ENCODE data around the gene HEPH.

HEPH gene

GRCh38 chrX:66167431-66167830, 3.4 kb downstream of the HEPH start:
- TF ChIP-seq CTCF (IDR thresholded peaks at IDR 0.05; ENCODE audit: insufficient read depth, low read depth, low read length, missing control alignments) = no peak
- DNase-seq (ENCODE audit: low read depth) = no peak
- H3K4me3 ChIP-seq (ENCODE audit: low read depth, low read length) = no peak overlapping the region

GRCh38 chrX:66176134-66176533, 12.1 kb downstream of the HEPH start:
- TF ChIP-seq CTCF (IDR thresholded peaks at IDR 0.05; ENCODE audit: insufficient read depth, low read depth, low read length, missing control alignments) = no peak
- DNase-seq (ENCODE audit: low read depth) = no peak
- no peak overlapping the region for H3K4me3 ChIP-seq (ENCODE audit: low read depth, low read length)

GRCh38 chrX:66191563-66191962, 27.5 kb downstream of the HEPH start:
- H3K4me3 ChIP-seq (ENCODE audit: low read depth, low read length) = no peak overlapping the region
- no peak for TF ChIP-seq CTCF (IDR thresholded peaks at IDR 0.05; ENCODE audit: insufficient read depth, low read depth, low read length, missing control alignments)
- no peak for DNase-seq (ENCODE audit: low read depth)

GRCh38 chrX:66193821-66194220, 29.8 kb downstream of the HEPH start:
- no peak for TF ChIP-seq CTCF (IDR thresholded peaks at IDR 0.05; ENCODE audit: insufficient read depth, low read depth, low read length, missing control alignments)

GRCh38 chrX:66200050-66200664, 36.1 kb downstream of the HEPH start:
- H3K4me3 ChIP-seq (ENCODE audit: low read depth, low read length) = no peak overlapping the region
- no peak for TF ChIP-seq CTCF (IDR thresholded peaks at IDR 0.05; ENCODE audit: insufficient read depth, low read depth, low read length, missing control alignments)
- DNase-seq (ENCODE audit: low read depth) = peak; percentile 17

More at GRCh38 chrX:66193821-66194220, 29.8 kb downstream of the HEPH start:
- no peak for DNase-seq (ENCODE audit: low read depth)
- H3K4me3 ChIP-seq (ENCODE audit: low read depth, low read length) = no peak overlapping the region

- DNase-seq (ENCODE audit: low read depth) = peak; percentile 9
These were observed 37.1 kb downstream of the HEPH start for GRCh38 chrX:66200855-66201795.

More at GRCh38 chrX:66200855-66201795, 37.1 kb downstream of the HEPH start:
- peak; percentile 17 for TF ChIP-seq CTCF (IDR thresholded peaks at IDR 0.05; ENCODE audit: insufficient read depth, low read depth, low read length, missing control alignments)
- no peak overlapping the region for H3K4me3 ChIP-seq (ENCODE audit: low read depth, low read length)
